GM19035 (cell line): ENCODE data around the gene LDLRAP1.
"Not testable (repeated sequence)": the region's sequence is repeated elsewhere in the genome, so short reads cannot be mapped to it uniquely, and the experiment has no call there.

ENCODE experiments used
- ATAC-seq: cut with Tn5 transposase; IDR thresholded peaks from one replicate; pipeline ENCODE4 v1.9.1; 2021; ENCODE audit not compliant: unreplicated experiment

LDLRAP1 gene

DNA sequence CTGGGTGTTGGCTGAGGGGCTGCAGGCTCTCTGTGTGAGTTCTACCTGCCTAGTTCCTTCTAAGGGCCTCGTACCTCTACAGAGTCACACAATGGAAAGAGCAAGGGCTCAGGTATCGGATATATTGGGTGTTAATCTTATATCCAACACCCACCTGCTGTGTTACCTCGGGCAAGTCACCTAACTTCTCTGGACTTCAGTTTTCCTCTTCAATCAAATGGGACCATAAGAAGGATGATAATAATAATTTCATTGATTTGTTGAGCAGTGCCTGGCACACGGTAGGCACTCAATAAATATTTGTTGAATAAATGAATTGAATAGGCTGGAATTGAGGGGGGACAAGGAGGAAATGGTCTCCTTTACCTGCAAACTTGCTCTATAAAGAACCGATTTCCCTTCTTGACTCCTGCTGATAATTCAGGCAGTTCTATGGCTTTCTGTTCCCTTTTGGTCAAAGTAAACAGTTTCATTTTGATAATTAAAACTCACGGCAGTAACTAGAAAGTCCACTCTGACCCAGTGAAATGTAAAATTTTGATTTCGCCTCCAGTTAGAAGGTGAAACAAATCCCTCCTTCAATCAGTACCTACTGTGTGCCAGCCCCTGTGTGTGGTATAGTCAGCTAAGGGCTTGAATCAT is 56.7 kb downstream of the LDLRAP1 start:
- ATAC-seq: no peak

DNA sequence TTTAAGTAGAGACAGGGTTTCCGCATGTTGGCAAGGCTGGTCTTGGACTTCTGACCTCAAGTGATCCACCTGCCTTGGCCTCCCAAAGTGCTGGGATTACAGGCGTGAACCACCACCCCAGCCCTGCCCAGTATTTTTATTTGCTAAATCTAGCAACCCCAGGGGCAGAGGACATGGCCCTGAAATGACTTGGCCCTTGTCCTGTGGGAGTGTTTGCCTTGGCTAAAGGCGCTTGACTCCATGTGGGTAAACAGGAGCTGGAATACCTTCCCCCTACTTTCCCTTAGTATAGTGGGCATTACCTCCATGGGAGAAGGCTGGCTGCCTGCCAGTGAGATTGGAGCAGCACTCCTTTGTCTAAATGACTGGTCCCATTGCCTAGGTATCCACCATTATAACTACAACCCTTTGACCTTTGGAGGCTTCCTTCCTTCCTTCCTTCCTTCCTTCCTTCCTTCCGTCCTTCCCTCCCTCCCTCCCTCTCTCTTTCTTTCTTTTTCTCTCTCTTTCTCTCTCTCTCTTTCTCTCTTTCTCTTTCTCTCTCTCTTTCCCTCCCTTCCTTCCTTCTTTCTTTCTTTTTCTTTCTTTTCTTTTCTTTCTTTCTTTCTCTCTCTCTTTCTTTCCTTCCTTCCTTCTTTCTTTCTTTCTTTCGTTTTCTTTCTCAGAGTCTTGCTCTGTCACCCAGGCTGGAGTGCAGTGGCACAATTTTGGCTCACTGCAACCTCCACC is 57.7 kb downstream of the LDLRAP1 start:
- not testable (repeated sequence) for ATAC-seq

- ATAC-seq: not testable (repeated sequence)
These were observed 60.6 kb downstream of the LDLRAP1 start for GRCh38 chr1:25603779-25604538.

GRCh38 chr1:25607123-25607522 is 63.7 kb downstream of the LDLRAP1 start:
- no peak for ATAC-seq

DNA sequence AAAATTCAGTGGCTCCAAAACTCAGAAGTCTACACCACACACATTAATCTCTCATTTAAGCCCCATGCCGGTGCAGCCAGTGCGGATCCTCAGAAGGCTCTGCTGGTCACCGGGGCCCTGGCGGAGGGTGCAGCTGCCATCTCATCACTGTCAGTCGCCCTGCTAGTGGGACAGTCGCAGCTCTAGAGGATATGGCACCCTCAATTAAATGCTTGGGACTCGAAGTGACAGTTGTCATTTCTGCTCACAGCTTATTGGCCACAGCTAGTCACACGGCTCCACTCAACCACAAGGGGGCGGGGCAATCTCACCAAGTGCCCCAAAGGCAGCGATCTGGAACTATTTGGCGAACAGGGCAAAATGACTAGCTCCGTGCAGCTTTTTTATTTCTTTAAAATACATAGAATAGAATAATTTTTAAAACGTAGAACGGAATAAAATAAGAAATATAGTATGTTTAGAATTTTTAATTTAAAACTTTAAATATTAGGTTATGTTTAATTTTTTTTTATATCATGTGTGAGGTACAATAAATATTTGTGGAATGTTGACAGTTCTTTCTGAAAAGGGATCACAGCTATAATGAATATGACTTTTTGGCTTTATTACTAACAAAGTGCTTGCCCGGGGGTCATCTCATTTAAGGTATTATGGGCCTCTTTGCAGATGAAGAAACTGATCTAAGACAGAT is 65.2 kb downstream of the LDLRAP1 start:
- peak; percentile 76 for ATAC-seq

DNA sequence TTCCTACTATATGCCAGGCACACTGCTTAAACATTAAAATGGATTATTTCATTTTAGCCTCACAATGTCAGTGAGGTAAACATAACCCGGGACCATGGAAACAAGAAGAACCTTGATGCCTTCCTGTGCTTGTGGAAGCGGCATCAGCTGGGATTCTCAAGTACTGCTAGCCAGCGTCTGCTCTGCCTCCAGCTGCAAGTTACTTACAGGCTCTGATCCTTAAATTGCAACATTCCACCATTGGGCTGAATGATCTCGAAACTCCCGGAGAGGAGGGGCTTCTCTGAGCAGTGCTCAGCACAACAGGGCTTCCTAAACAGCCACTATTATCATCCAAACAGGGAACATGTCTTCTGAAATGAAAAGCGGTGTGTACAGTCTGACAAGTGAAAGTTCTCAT is 66.5 kb downstream of the LDLRAP1 start:
- no peak for ATAC-seq

DNA sequence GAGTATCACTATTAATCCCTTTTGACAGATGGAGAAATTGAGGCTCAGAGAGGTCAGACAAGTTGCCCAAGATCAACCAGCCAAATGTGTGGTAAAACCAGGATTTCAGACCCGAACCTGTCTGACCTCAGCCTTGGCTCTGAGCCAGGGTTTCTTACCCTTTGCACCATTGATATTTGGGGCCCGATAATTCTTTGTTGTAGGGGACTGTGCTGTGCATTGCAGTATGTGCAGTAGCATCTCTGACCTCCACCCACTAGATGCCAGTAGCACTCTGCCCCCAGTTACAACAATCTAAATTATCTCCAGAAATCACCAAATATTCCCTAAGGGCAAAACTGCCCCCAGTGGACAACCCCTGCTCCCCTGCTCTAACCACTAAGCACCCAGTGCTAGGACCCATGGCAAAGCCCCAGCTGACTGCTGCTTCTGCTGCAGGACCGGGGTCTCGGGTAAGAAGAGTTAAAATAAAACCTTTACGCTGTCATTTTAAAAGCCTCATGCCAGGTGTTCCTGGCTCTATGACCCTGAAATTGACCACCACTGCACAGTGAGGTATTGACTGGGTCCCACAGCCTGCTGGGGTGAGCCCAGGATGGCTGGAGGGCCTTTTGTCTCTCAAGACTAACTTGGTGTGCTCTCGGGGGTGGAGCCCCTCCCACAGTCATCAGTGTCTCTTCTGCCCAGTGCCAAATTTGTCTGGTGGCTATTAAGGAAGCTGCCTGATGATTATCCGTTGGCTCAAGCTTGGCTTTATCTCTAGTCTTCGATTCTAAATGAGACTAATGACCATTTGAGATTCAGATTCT is 67.6 kb downstream of the LDLRAP1 start:
- no peak for ATAC-seq

DNA sequence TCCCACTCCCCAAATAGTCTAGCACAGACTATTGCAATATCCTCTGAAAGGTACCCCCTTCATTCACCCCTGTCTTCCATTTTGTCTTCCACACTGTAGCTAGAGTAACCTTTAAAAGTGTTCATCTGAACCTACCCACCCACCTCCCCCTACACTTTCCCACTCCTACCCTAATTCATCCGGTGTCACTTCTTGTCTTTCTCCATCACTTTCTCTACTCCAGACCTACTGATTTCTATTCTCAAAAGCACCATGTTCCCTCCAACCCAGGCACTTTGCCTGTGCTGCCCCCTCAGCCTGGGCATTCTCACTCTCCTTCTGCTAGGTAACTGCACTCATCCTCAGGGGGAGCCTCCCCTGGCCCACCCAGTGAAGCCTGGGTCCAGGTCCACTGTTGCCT is 68.4 kb downstream of the LDLRAP1 start:
- no peak for ATAC-seq

DNA sequence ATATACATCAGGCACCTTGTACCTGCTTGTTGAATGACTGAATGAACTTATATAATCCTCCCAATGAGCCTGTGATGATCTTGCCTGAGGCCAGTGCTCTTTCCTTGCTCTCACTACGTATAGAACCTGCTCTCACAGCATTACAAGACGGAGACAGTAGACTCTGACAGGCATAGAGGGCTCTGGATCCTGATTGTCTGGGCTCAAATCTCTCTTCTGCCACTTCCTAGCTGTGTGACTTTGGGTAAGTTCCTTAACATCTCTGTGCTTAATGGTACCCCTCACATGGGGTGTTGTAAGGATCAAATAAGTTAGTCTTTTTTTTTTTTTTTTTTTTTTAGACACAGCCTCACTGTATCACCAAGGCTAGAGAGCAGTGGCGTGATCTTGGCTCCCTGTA is 69.0 kb downstream of the LDLRAP1 start:
- no peak for ATAC-seq

- no peak for ATAC-seq
These were observed 69.7 kb downstream of the LDLRAP1 start for GRCh38 chr1:25613091-25613490.

DNA sequence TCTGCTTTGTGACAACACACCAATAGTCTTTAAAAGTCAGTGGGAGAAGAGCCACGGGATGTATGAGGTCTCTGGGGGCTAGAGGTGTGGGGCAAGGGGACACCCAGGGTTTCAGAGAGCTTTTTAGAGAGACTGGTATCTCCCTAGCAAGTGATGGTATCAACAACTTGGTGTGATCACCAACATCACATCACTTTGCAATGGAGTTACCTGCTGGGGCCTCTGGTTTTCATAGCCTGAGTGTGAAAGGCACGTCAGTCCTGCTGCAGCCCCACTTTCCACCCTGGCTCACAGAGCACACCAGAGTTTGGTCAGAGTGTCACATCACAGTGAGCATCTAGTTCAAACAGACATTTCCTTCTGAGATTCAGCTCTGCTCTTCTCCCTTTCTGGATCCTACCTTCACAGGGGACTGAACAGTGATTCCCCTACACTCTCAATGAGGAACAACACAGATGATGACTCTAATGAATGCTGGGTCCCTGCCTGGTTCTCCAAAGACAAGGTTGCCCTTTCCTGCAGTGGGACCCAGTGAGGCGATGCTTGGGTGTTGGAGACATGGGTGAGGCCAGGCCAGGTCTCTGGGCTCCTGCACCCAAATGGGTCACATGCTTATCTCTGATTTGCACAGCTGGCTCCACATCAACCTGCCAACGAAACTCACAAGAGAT is 71.2 kb downstream of the LDLRAP1 start:
- ATAC-seq: no peak

- ATAC-seq: no peak
These were observed 71.8 kb downstream of the LDLRAP1 start for GRCh38 chr1:25615172-25615541.

- ATAC-seq: no peak
These were observed 72.2 kb downstream of the LDLRAP1 start for GRCh38 chr1:25615563-25616094.

- peak; percentile 69 for ATAC-seq
These were observed 72.9 kb downstream of the LDLRAP1 start, which contains the start of gene MAN1C1 for GRCh38 chr1:25616095-25616986. MAN1C1 (plus strand) TSS chr1:25616791; CDS start chr1:25617798, 1,007 bp downstream.

DNA sequence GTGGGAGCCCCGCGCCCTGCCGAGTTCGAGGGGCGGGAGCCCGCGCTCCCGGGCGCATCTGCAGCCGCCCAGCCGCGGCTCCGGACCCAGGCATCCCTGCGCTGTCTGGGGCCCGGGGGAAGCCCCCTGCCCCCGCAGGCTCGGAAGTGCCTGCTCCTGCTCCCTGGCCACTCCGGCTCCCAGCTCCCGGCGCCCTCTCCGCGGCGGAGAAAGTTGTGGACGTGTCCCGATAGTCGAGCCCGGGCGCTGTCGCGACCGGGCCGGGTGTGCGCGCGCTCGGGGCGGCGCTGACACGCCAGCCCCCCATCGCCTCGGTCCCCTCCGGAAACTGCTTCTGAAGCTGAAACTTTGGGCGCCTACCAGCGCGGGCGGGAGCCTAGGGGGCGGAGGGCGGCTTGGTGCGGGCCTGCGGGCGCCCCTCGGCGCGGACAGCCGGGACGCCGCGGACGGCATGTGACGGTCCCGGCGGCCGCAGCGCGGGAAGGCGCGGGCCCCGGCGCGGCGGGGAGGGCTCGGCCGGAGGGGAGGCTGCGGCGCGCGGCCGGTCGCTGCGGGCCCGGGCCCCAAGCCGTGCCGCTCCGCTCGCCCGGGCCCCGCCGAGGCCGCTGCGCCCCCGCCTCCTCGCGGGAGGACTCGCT is 73.7 kb downstream of the LDLRAP1 start:
- ATAC-seq: peak; percentile 3

DNA sequence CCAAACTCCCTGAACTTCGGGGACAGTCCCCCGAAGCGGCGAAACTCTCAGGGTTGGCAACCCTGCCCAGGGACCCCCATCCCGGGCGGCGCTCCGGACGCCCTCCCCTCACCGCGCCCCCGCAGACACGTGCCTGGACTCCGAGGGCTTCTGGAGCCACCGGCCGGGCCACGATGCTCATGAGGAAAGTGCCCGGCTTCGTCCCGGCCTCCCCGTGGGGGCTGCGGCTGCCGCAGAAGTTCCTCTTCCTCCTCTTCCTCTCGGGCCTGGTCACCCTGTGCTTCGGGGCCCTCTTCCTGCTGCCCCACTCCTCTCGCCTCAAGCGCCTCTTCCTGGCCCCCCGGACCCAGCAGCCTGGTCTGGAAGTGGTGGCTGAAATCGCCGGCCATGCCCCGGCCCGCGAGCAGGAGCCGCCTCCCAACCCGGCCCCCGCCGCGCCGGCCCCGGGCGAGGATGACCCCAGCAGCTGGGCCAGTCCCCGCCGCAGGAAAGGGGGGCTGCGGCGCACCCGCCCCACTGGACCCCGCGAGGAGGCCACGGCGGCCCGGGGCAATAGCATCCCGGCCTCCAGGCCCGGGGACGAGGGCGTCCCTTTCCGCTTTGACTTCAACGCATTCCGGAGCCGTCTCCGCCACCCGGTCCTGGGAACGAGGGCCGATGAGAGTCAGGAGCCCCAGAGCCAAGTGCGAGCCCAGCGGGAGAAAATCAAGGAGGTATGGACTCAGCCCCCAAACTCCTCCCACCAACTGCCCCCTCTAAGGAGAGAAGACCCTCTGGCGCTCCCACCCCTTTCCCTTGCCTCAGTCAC is 74.4 kb downstream of the LDLRAP1 start:
- ATAC-seq: no peak

GRCh38 chr1:25618433-25618808 is 75.0 kb downstream of the LDLRAP1 start:
- ATAC-seq: no peak
